NCI-H524 treated with DMSO at 0.1 percent for 48 hours (cell line): ENCODE measurements around the gene EML3.
"Not testable (repeated sequence)": the region's sequence is repeated elsewhere in the genome, so short reads cannot be mapped to it uniquely, and the experiment has no call there.

Experiments
- DNase-seq: peaks from one replicate; lab custom pipeline; 2025; lab: John Stamatoyannopoulos, UW

Gene EML3

GRCh38 chr11:62600367-62601121 is 12.0 kb downstream of the EML3 start:
- no peak for DNase-seq

- no peak for DNase-seq
Observed at GRCh38 chr11:62599901-62600300, 12.7 kb downstream of the EML3 start.

GRCh38 chr11:62599069-62599696 is 13.4 kb downstream of the EML3 start:
- peak; percentile 64 for DNase-seq

GRCh38 chr11:62595124-62595523 is 17.5 kb downstream of the EML3 start:
- DNase-seq: no peak

- DNase-seq: no peak
Observed at GRCh38 chr11:62593434-62594044, 19.0 kb downstream of the EML3 start.

GRCh38 chr11:62592989-62593421 is 19.6 kb downstream of the EML3 start:
- DNase-seq: no peak

GRCh38 chr11:62592146-62592815 is 20.3 kb downstream of the EML3 start:
- DNase-seq: no peak

GRCh38 chr11:62591448-62592145 is 21.0 kb downstream of the EML3 start, which contains the start of gene TUT1:
TUT1 (minus strand) TSS chr11:62591523; CDS start chr11:62591485, 38 bp downstream.
- DNase-seq: peak; percentile 96

- DNase-seq: no peak
Observed at GRCh38 chr11:62588966-62589637, 23.5 kb downstream of the EML3 start.

GRCh38 chr11:62585356-62585755 is 27.2 kb downstream of the EML3 start:
- DNase-seq: not testable (repeated sequence)

- not testable (repeated sequence) for DNase-seq
Observed at GRCh38 chr11:62581735-62582134, 30.8 kb downstream of the EML3 start.

- no peak for DNase-seq
Observed at GRCh38 chr11:62580959-62581715, 31.4 kb downstream of the EML3 start.

- no peak for DNase-seq
Observed at GRCh38 chr11:62579252-62579651, 33.3 kb downstream of the EML3 start.

- no peak for DNase-seq
Observed at GRCh38 chr11:62578541-62578940, 34.0 kb downstream of the EML3 start.

GRCh38 chr11:62577046-62577714 is 35.4 kb downstream of the EML3 start:
- DNase-seq: no peak

- DNase-seq: no peak
Observed at GRCh38 chr11:62575837-62576236, 36.7 kb downstream of the EML3 start.

GRCh38 chr11:62575156-62575555 is 37.4 kb downstream of the EML3 start:
- no peak for DNase-seq

GRCh38 chr11:62574363-62575071 is 38.1 kb downstream of the EML3 start:
- no peak for DNase-seq
